Stimulated activated naive B cell treated with anti-CD40 and anti-IgM and Interleukin-4, amounts not matched to agents 10 μg/mL and 1 μg/mL and 100 μg/mL, for 72 hours (primary cell): ENCODE data around the gene NOG.

Source experiments
- ATAC-seq, 2 donors: fragments of 150-1000 bp; cut with Tn5 transposase; replicated peaks; 2 replicates each; pipeline ENCODE4 v1.10.0; 2021; ENCODE audit warnings: moderate library complexity in 1 of 2
- DNase-seq: peaks from one replicate; pipeline ENCODE4 v3.0.0; 2021
- H3K27ac Mint-ChIP-seq: one replicate; pipeline ENCODE4 v1.8.0; 2022; ENCODE audit warnings: mild to moderate bottlenecking, mixed read lengths
- H3K27me3 Mint-ChIP-seq, 2 donors: one replicate each; pipeline ENCODE4 v1.8.0; 2022; ENCODE audit warnings: mixed read lengths in 2 of 2
- H3K36me3 Mint-ChIP-seq, 2 donors: one replicate each; pipeline ENCODE4 v1.8.0; 2022; ENCODE audit warnings: mixed read lengths in 2 of 2, mild to moderate bottlenecking in 1 of 2
- H3K4me1 Mint-ChIP-seq, 2 donors: one replicate each; pipeline ENCODE4 v1.8.0; 2022; ENCODE audit warnings: mixed read lengths in 2 of 2, mild to moderate bottlenecking in 1 of 2
- H3K4me3 Mint-ChIP-seq, 2 donors: one replicate each; pipeline ENCODE4 v1.8.0; 2022; ENCODE audit warnings: mild to moderate bottlenecking in 2 of 2, mixed read lengths in 2 of 2, moderate library complexity in 1 of 2
- H3K9me3 Mint-ChIP-seq, 2 donors: one replicate each; pipeline ENCODE4 v1.8.0; 2022; ENCODE audit warnings: mixed read lengths in 2 of 2, mild to moderate bottlenecking in 1 of 2

NOG gene

DNA sequence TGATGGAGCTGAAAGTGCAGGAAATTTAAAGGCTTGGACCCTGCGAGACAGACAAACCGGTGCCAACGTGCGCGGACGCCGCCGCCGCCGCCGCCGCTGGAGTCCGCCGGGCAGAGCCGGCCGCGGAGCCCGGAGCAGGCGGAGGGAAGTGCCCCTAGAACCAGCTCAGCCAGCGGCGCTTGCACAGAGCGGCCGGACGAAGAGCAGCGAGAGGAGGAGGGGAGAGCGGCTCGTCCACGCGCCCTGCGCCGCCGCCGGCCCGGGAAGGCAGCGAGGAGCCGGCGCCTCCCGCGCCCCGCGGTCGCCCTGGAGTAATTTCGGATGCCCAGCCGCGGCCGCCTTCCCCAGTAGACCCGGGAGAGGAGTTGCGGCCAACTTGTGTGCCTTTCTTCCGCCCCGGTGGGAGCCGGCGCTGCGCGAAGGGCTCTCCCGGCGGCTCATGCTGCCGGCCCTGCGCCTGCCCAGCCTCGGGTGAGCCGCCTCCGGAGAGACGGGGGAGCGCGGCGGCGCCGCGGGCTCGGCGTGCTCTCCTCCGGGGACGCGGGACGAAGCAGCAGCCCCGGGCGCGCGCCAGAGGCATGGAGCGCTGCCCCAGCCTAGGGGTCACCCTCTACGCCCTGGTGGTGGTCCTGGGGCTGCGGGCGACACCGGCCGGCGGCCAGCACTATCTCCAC, at the start of gene NOG:
NOG (plus strand) TSS at position 54 of the 674 bp plus-strand sequence; CDS start at position 579, 525 bp downstream.
- DNase-seq = peak; percentile 44
- Mint-ChIP-seq H3K9me3 (no peaks in the 10 kb centered on the region), H3K36me3 (no peaks in the 10 kb centered on the region), H3K4me3 (peak within 1 kb of the TSS; percentile 78 to 88), H3K4me1 (peaks cover 17 to 40% of the 10 kb centered on the region in 2 donors), H3K27me3 (peaks cover 51 to 56% of the 10 kb centered on the region in 2 donors), H3K27ac (peak within 1 kb of the TSS; percentile 47)
- peak; percentile 56 to 59 for ATAC-seq

DNA sequence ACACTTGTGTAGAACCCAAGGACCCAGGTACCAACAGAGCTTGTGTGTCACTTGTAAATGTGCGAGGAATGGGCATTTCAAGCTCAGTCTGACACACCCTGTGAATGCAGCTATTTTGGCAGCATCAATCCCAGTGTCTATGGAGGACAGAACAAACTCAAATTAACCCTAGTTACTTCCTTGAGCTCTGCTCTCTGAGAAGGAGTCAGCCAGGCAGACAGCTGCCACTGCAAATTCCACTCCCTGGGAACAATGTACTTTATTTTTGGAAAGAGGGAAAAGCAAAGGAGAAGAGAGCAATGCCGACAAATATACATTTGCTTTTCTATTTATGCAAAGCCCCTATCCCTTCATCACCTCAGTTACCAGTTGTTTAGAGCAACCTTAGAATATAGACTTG, 48.4 kb upstream of the NOG start:
- H3K27ac Mint-ChIP-seq = no peak overlapping the region
- H3K4me1 Mint-ChIP-seq = no peaks in the 10 kb centered on the region
- peaks cover 4 to 8% of the 10 kb centered on the region in 2 donors for H3K9me3 Mint-ChIP-seq
- ATAC-seq (no peak), DNase-seq (no peak)
- H3K27me3 Mint-ChIP-seq = peaks cover 2 to 11% of the 10 kb centered on the region in 2 donors
- H3K36me3 Mint-ChIP-seq = no peaks in the 10 kb centered on the region
- no peak overlapping the region for H3K4me3 Mint-ChIP-seq

DNA sequence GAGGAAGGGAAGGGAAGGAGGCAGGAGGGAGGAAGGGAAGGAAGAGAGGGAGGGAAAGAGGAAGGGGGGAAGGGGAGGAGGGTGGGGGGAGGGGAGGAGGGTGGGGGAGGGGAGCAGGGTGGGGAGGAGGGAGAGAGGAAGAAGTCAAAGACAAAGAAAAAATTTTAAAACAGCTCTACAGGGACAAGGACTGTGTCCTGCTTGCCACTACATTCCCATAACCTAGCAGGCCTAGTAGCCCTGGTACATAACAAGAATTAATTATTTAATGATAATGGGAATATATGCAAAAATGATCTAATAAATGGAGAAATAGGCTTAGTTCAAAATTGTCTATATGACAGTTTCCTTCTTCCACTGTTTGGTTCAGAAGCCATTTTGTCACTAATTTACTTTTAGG, 47.6 kb upstream of the NOG start:
- no peak overlapping the region for H3K4me3 Mint-ChIP-seq

DNA sequence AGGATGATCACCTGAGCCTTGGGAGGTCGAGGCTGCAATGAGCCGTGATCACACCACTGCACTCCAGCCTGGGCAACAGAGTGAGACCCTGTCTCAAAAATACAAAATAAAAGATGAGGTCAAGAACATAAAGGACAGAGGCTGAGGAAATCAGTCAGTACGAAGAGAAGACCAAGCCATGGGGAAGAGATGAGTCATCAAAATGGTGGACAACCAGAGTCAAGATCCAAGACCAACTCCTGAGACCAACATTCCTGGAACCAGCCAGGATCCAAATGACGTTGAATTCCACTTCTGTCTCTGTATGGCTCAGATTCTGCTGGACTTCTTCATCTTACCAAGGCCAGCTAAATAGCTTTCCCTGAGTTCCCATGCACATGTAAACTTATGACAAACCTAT, 44.8 kb upstream of the NOG start:
- Mint-ChIP-seq H3K4me3 (no peak overlapping the region), H3K36me3 (peaks cover 0 to 2% of the 10 kb centered on the region in 2 donors), H3K27ac (no peak overlapping the region), H3K27me3 (peaks cover 7 to 11% of the 10 kb centered on the region in 2 donors), H3K9me3 (peaks cover 13 to 21% of the 10 kb centered on the region in 2 donors), H3K4me1 (no peaks in the 10 kb centered on the region)
- no peak for ATAC-seq
- no peak for DNase-seq

More for the DNA sequence above, 47.6 kb upstream of the NOG start:
- Mint-ChIP-seq H3K4me1 (no peaks in the 10 kb centered on the region), H3K9me3 (peaks cover 6 to 12% of the 10 kb centered on the region in 2 donors), H3K36me3 (no peaks in the 10 kb centered on the region), H3K27me3 (peaks cover 7 to 11% of the 10 kb centered on the region in 2 donors), H3K27ac (no peak overlapping the region)
- DNase-seq (no peak), ATAC-seq (no peak)

DNA sequence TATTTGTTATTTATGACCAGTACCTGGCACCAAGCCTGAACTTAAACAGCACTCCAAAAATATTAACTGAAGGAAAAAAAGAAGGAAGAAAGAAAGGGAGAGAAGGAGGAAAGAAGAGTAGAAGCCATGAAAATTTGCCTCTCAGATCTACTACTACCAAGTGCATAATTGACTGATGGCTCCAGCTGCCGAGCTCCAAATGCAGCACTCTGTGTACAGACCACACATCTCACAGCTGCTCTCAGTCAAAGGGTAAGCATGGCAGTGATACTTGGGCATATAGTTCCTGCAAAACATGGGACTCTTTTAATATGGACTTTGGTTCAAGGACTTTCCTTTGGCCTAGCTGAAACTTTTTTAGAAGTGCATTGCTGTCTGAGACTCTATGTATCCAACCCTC, 44.0 kb upstream of the NOG start:
- peaks cover 13 to 21% of the 10 kb centered on the region in 2 donors for H3K9me3 Mint-ChIP-seq
- no peak overlapping the region for H3K4me3 Mint-ChIP-seq
- peaks cover 0 to 2% of the 10 kb centered on the region in 2 donors for H3K36me3 Mint-ChIP-seq
- ATAC-seq (no peak), DNase-seq (no peak)
- H3K27me3 Mint-ChIP-seq = peaks cover 10 to 11% of the 10 kb centered on the region in 2 donors
- no peak overlapping the region for H3K27ac Mint-ChIP-seq
- H3K4me1 Mint-ChIP-seq = no peaks in the 10 kb centered on the region

DNA sequence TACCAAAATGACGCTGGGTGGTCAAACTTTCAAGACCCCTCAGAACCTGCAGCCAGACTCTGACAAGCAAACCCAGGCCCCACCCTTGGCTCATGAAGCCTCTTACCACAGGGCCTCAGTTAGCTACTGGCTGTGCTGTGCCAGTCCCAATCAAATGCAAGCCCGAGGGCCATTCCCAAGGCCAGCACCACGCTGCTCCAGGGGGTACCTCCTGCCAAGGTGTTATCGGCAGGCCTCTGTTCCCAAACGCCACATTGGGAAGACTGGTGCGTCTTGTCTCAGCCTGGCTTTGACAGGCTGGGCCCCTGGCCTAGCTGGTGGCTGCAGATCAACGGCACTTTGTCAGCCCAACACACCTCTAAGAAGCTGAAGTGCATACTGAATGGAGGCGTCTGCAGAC, 35.8 kb upstream of the NOG start:
- ATAC-seq = no peak
- Mint-ChIP-seq H3K4me1 (no peaks in the 10 kb centered on the region), H3K9me3 (peaks cover 0 to 5% of the 10 kb centered on the region in 2 donors), H3K36me3 (no peaks in the 10 kb centered on the region), H3K27me3 (peaks cover 3 to 17% of the 10 kb centered on the region in 2 donors), H3K27ac (no peak overlapping the region), H3K4me3 (no peak overlapping the region)
- DNase-seq = no peak

DNA sequence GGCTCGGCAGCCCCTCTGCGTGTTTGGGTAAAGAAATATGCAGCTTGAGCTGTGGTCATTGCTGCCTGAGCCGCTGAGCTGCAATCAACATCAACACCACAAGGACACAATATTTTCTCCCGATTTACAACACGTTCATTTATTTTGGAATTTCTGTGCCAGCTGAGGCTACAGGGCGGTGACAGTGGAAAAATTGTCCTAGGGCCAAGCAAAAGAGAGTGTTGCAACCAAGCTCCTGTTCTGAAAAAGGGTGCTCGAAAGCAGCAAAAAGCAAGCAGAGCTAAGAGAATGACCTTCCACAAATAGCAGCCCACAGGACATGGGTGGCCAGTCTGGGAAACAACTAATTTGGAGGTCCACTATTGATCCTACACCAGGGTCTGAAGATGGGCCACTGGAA, 35.4 kb upstream of the NOG start:
- H3K27ac Mint-ChIP-seq = no peak overlapping the region
- H3K27me3 Mint-ChIP-seq = peaks cover 3 to 17% of the 10 kb centered on the region in 2 donors
- H3K9me3 Mint-ChIP-seq = peaks cover 0 to 4% of the 10 kb centered on the region in 2 donors
- ATAC-seq (no peak), DNase-seq (no peak)
- no peak overlapping the region for H3K4me3 Mint-ChIP-seq
- H3K4me1 Mint-ChIP-seq = no peaks in the 10 kb centered on the region
- H3K36me3 Mint-ChIP-seq = no peaks in the 10 kb centered on the region

DNA sequence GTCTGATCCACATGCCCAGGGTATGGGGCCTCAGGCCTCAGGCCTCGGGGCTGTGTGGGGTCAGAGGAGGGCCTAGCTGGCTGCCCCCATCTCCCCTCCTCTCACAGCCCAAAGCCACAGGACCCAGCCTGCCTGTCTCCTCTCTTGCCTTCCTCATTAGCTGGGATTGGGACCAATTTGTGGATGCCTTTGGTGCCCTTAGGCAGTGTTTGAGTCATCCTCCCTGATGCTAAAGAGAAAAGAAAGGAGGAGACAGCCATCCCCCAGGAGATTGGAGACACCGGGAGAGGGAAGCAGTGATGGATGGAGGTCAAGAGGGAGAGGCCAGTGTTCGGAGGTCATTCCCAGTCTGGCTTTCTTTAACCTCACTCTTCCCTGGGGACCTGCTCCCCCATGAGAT, 23.3 kb upstream of the NOG start:
- DNase-seq = no peak
- Mint-ChIP-seq H3K9me3 (no peaks in the 10 kb centered on the region), H3K36me3 (no peaks in the 10 kb centered on the region), H3K4me1 (no peaks in the 10 kb centered on the region), H3K27me3 (peaks cover 0 to 10% of the 10 kb centered on the region in 2 donors), H3K4me3 (no peak overlapping the region), H3K27ac (no peak overlapping the region)
- ATAC-seq = no peak

DNA sequence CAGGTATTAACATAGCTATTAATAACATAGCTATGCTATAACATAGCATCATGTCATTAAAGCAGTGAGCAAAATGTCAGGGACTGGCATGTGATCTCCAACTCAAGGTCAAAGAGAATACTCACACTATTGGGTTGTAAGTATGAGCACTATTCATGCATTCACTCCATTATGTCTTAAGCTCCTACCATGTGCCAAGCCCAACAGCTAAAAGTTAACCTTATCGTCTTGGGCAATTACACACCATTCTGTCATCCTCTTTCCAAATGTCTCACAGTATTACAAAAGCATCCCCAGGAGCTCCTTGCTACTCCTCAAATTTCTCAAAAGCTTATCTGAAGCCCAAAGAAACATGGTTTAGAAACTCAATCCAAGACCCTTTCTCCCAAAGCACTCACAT, 22.0 kb upstream of the NOG start:
- ATAC-seq (no peak), DNase-seq (no peak)
- Mint-ChIP-seq H3K36me3 (no peaks in the 10 kb centered on the region), H3K27me3 (peaks cover 0 to 13% of the 10 kb centered on the region in 2 donors), H3K27ac (no peak overlapping the region), H3K9me3 (no peaks in the 10 kb centered on the region), H3K4me3 (no peak overlapping the region), H3K4me1 (no peaks in the 10 kb centered on the region)

DNA sequence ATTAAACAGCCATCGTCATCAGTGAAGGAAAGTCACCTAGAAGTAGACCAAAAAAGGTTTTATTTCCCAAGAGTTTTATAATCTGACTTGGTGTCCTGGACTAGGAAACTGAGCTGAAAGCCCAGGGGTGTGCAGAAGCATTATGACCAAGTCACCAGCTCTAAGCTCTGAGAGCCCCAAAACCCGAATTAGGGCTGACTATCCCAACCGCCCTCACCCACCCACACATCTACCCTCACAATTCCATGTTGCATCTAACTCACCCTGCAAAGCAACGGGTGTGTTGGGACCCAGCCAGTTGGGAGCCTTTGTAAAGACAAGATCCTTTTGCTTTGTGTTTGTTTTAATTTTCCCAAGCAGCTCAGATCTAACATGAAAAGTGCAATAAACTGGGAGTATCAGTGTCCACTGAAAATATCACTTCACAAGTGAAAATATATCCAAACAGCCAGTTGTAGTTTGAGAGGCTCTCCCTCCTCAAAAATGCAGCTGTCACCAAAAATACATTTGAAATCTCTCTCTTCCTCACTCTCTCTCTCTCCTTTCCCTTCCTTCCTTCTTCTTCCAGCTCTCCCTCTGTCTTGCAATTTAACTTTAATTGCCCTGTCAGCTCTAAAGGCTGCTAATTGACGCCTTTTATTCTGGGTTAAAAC, 16.2 kb upstream of the NOG start:
- no peak overlapping the region for H3K27ac Mint-ChIP-seq
- DNase-seq = no peak
- H3K27me3 Mint-ChIP-seq = peaks cover 7 to 13% of the 10 kb centered on the region in 2 donors
- H3K4me3 Mint-ChIP-seq = no peak overlapping the region
- H3K9me3 Mint-ChIP-seq = peaks cover 4% of the 10 kb centered on the region in 2 donors
- ATAC-seq = no peak
- H3K36me3 Mint-ChIP-seq = no peaks in the 10 kb centered on the region
- H3K4me1 Mint-ChIP-seq = no peaks in the 10 kb centered on the region

DNA sequence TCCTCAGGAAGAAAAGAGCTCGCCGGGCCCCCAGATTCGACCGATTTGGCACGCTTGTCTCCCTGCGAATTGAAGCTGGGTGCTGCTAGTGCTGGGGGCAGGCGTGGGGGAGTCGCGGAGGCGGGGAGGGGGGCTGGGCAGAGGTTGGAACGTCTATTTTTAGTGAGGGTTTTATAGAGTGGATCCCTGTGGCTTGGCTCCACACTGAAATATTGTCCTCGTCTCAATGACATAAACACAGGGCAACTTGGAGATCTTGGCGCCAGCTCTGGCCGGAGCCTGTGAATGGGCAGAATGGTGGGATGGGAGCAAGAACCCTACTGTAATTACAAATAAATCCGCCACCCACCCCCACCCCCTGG, 15.7 kb upstream of the NOG start:
- ATAC-seq (no peak), DNase-seq (no peak)
- peaks cover 10 to 17% of the 10 kb centered on the region in 2 donors for H3K27me3 Mint-ChIP-seq
- no peak overlapping the region for H3K4me3 Mint-ChIP-seq
- H3K4me1 Mint-ChIP-seq = no peaks in the 10 kb centered on the region
- H3K36me3 Mint-ChIP-seq = no peaks in the 10 kb centered on the region
- H3K27ac Mint-ChIP-seq = no peak overlapping the region
- peaks cover 4% of the 10 kb centered on the region in 2 donors for H3K9me3 Mint-ChIP-seq

DNA sequence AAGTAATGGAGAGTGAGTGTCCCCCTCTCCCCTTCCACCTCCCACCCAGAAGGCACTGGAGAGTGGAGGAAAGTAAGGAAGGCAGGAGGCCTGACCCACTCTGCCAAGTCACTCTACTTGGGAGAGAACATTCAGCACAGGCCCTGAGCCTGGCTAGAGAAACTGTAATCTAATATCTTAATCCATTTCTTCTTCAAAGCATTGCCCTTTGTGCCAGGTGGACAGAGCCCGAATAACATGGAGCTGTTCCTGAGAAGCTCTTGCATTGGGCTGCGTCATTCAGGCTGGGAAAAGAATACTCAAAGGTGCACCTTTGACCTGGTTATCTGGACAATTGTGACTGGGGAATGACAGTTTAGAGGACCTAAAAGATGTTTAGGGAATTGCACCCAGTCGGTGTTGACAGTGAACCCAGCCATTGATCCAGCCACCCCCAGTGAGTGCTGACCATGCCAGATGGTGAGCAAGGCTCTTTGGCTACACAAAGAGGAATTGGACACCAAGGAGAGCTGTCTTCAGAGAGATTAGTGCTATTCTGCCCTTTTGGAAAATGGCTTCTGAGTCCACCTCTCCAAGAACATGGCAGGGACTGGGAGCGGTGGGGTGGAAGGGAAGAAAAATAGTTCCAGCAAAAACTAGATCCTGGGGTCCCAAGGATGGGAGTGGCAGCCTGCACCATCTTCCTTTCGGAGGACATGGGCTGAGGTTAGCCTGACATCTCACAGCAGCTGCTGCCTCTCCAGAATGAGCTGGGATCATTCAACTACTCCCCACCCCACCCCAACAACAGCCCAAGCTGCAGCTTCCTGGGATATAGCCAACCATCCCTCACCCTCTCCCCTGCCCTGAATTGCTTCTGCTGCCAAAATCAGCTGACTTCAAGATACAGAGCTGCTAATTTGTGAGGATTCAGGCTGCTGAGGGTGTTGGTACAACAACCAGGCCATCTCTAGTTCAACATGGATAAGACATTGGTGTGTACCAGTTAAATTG, 11.6 kb upstream of the NOG start:
- H3K9me3 Mint-ChIP-seq = peaks cover 4% of the 10 kb centered on the region in 2 donors
- no peak overlapping the region for H3K4me3 Mint-ChIP-seq
- DNase-seq = no peak
- peaks cover 9 to 24% of the 10 kb centered on the region in 2 donors for H3K27me3 Mint-ChIP-seq
- H3K27ac Mint-ChIP-seq = no peak overlapping the region
- ATAC-seq = no peak
- H3K4me1 Mint-ChIP-seq = no peaks in the 10 kb centered on the region
- no peaks in the 10 kb centered on the region for H3K36me3 Mint-ChIP-seq

DNA sequence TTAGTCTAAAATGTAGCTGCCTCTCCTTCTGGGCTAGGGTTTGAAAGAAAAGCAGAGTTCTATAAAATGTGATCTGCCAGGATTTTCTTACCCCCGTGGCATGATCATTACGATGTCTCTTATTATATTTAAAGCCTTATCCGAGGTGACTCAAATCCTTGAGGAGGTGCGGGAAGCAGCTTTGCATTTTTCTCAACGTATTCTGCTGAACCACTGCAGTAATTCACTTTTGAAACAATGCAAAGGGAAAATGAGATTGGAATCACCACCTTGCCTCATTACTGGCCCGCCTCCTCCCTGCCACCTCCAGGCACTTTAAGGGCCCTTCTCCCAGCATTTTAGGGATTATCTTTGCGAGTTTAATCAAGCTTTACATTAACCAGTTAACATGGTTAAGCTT, 9.7 kb upstream of the NOG start:
- no peak for ATAC-seq
- Mint-ChIP-seq H3K9me3 (peaks cover 4% of the 10 kb centered on the region in 2 donors), H3K27me3 (peaks cover 21 to 31% of the 10 kb centered on the region in 2 donors), H3K4me1 (no peaks in the 10 kb centered on the region), H3K27ac (no peak overlapping the region), H3K4me3 (no peak overlapping the region), H3K36me3 (no peaks in the 10 kb centered on the region)
- DNase-seq = no peak

DNA sequence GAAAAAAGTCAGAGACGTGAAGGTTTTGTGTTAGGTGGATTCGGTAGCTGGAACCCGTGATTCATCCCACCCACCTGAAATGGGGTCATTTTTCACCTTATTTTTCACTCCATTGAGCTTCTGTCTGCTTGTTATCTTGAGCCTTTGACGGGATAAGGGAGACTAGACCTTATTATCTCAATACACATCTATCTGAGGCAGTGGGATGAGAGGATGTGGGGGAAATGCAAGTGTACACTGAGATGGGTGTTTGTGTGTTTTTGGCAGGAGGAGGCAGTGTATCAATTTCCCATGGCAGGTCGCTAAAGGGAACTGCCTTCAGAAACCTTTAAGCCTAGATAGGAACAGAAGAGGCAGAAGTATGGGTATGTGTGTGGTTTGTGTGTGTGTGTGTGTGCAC, 6.2 kb upstream of the NOG start:
- Mint-ChIP-seq H3K9me3 (no peaks in the 10 kb centered on the region), H3K27me3 (peaks cover 44 to 46% of the 10 kb centered on the region in 2 donors), H3K4me3 (no peak overlapping the region), H3K27ac (no peak overlapping the region), H3K4me1 (peaks cover 1 to 3% of the 10 kb centered on the region in 2 donors), H3K36me3 (no peaks in the 10 kb centered on the region)
- DNase-seq = no peak
- ATAC-seq = no peak
